Thoracic aorta (tissue), 2 donors: Measurements from ENCODE around the gene SECISBP2L. TPM values are rescaled to one million over a fixed set of nuclear protein-coding genes. Genes with fewer than 3 reads are reported as not detected.
A peak's percentile ranks its signal among the peaks of the same experiment; 100 is the strongest.

Experiments used
- ATAC-seq: fragments of 150-250 bp; one replicate; pipeline ENCODE4 v1.8.0; 2017; ENCODE audit warnings: low read depth; ENCODE audit not compliant: insufficient number of reproducible peaks, low FRiP score
- DNase-seq: peaks from one replicate; pipeline ENCODE4 v3.0.0-alpha.2; 2020; ENCODE audit warnings: low spot score
- H3K27ac ChIP-seq, 2 donors: fragments of 200-600 bp; sonication (generic); 1 replicate in 1 of 2; 2 replicates in 1 of 2; pipeline ENCODE4 v1.5.1; 2016; ENCODE audit warnings: mild to moderate bottlenecking in 2 of 2, moderate library complexity in 2 of 2
- H3K27me3 ChIP-seq: fragments of 200-600 bp; sonication (generic); replicated peaks from 2 replicates; pipeline ENCODE4 v1.6.0; 2016; ENCODE audit warnings: mild to moderate bottlenecking; ENCODE audit not compliant: insufficient read depth
- H3K36me3 ChIP-seq: fragments of 200-600 bp; sonication (generic); one replicate; pipeline ENCODE4 v1.5.1; 2016
- H3K4me1 ChIP-seq, 2 donors: fragments of 200-600 bp; sonication (generic); 1 replicate in 1 of 2; 2 replicates in 1 of 2; pipeline versions ENCODE4 v1.5.1 to v1.6.0; 2016; ENCODE audit warnings: low read depth in 2 of 2, mild to moderate bottlenecking in 1 of 2; ENCODE audit not compliant: control insufficient read depth in 1 of 2
- H3K4me3 ChIP-seq: fragments of 200-600 bp; sonication (generic); 2 replicates; pipeline ENCODE4 v1.5.1; 2016; ENCODE audit warnings: mild to moderate bottlenecking
- H3K9me3 ChIP-seq: fragments of 200-600 bp; sonication (generic); 2 replicates; pipeline ENCODE4 v1.5.1; 2016
- CTCF ChIP-seq: fragments of 200-600 bp; sonication (generic); IDR thresholded peaks from one replicate; pipeline ENCODE4 v1.5.1; 2019; ENCODE audit warnings: antibody characterized with exemption
- total RNA-seq, 2 donors: library from RNA; depleted of rRNA; stranded (reverse); fragments of >200 nt; gene quantifications; one replicate each; pipeline versions ENCODE4 v1.1.0 to v1.2.3, GENCODE V29; 2016

Gene SECISBP2L
- total RNA-seq, 2 donors from 2014 or later, result 34.9 to 55.2 TPM

- Histone ChIP-seq H3K4me1 (peaks cover 24 to 38% of the 10 kb centered on the region in 2 donors), H3K36me3 (no peaks in the 10 kb centered on the region), H3K27me3 (no peaks in the 10 kb centered on the region), H3K27ac (peak overlapping the region; percentile 67 to 91), H3K9me3 (no peaks in the 10 kb centered on the region), H3K4me3 (no peak overlapping the region)
- ATAC-seq (no peak), DNase-seq (no peak)
- TF ChIP-seq CTCF, result no peak
Observed at GRCh38 chr15:48983300-48983699, 62.9 kb downstream of the SECISBP2L start.

- H3K27me3 ChIP-seq, result no peaks in the 10 kb centered on the region
- no peak for TF ChIP-seq CTCF
- peaks cover 24 to 38% of the 10 kb centered on the region in 2 donors for H3K4me1 ChIP-seq
- ATAC-seq (no peak), DNase-seq (no peak)
- H3K4me3 ChIP-seq, result no peak overlapping the region
- H3K27ac ChIP-seq, result peak overlapping the region in 1 of 2 donors; percentile 1
- no peaks in the 10 kb centered on the region for H3K36me3 ChIP-seq
- no peaks in the 10 kb centered on the region for H3K9me3 ChIP-seq
Observed at GRCh38 chr15:48981941-48982340, 64.3 kb downstream of the SECISBP2L start.

GRCh38 chr15:48978638-48979037 is 67.6 kb downstream of the SECISBP2L start:
- DNase-seq (no peak), ATAC-seq (no peak)
- H3K9me3 ChIP-seq, result no peaks in the 10 kb centered on the region
- no peaks in the 10 kb centered on the region for H3K36me3 ChIP-seq
- H3K27me3 ChIP-seq, result no peaks in the 10 kb centered on the region
- TF ChIP-seq CTCF, result no peak
- no peak overlapping the region for H3K4me3 ChIP-seq
- H3K4me1 ChIP-seq, result peaks cover 10 to 25% of the 10 kb centered on the region in 2 donors
- no peak overlapping the region for H3K27ac ChIP-seq

GRCh38 chr15:48976444-48977088 is 69.7 kb downstream of the SECISBP2L start:
- Histone ChIP-seq H3K27me3 (no peaks in the 10 kb centered on the region), H3K9me3 (no peaks in the 10 kb centered on the region), H3K4me1 (peaks cover 3 to 13% of the 10 kb centered on the region in 2 donors), H3K27ac (peak overlapping the region; percentile 65 to 89), H3K36me3 (no peaks in the 10 kb centered on the region), H3K4me3 (peak overlapping the region; percentile 70)
- no peak for TF ChIP-seq CTCF
- no peak for DNase-seq
- no peak for ATAC-seq

GRCh38 chr15:48975472-48976419 is 70.5 kb downstream of the SECISBP2L start:
- ATAC-seq (peak; percentile 80), DNase-seq (no peak)
- Histone ChIP-seq H3K4me1 (peaks cover 3 to 13% of the 10 kb centered on the region in 2 donors), H3K4me3 (peak overlapping the region; percentile 70), H3K27me3 (no peaks in the 10 kb centered on the region), H3K27ac (peak overlapping the region; percentile 65 to 89), H3K36me3 (no peaks in the 10 kb centered on the region), H3K9me3 (no peaks in the 10 kb centered on the region)
- peak; percentile 93 for TF ChIP-seq CTCF
